GM19452 (cell line): ENCODE results near the gene KIAA0513.
"Not testable (repeated sequence)": the region's sequence is repeated elsewhere in the genome, so short reads cannot be mapped to it uniquely, and the experiment has no call there.

Source experiments
- ATAC-seq: cut with Tn5 transposase; IDR thresholded peaks from one replicate; pipeline ENCODE4 v1.9.1; 2021; ENCODE audit not compliant: unreplicated experiment

Gene KIAA0513

GRCh38 chr16:85104821-85105391, 77.3 kb downstream of the KIAA0513 start:
- no peak for ATAC-seq

GRCh38 chr16:85105475-85105874, 77.9 kb downstream of the KIAA0513 start:
- no peak for ATAC-seq

DNA sequence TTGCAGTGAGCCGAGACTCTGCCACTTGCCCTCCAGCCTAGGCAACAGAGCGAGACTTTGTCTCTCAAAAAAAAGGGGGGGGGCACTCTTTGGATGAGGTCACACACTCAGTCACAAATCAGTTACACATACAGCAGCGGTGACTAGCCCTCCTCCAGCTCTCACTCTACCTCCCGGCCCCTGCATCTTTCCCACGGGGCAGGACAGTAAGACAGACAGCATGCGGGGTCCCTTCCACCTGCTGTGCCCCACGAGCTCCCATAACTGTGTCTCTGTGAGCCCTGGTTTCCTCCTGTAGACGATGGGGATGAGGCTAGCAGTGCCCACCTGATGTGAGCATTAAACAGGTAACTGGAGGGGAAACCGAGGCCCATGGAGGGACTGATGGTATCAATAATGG, 79.5 kb downstream of the KIAA0513 start:
- no peak for ATAC-seq

GRCh38 chr16:85107532-85107931, 79.9 kb downstream of the KIAA0513 start:
- no peak for ATAC-seq

DNA sequence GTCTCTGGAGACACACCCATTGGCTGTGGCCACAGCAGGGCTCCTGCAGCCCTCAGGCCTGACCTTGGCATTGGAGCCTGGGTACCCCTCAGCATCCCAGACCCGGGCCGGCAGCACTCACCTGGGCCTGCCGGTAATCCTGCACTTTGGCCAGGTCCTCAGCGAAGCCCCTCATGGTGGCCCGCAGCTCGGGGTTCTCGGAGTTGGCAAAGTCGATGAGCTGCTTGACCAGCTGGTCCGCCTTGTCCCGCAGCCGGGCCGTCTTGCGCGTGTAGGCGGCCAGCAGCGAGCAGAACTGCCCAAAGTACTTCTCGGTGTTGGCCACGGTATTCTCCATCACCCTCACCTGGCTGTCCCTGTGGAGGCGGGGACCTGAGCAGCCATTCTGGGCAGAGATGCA, 82.5 kb downstream of the KIAA0513 start:
- no peak for ATAC-seq

DNA sequence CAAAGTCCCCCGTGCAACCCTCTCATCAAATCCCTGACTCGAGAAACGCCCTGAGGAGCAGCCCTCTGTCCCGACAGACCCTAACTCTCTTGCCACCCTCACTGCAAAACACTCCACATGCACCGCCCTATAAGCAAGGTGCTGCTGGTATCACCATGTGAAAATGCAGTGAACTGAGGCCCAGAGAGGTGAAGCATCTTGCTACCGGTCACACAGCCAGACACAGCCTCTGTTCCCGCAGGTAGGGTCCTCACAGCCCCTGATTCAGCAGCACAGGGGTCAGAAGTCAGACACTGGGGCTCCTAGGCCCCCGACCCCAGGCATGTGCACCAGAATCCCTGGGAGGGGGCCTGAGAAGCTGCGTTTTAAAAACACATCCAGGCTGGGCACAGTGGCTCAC, 83.6 kb downstream of the KIAA0513 start:
- ATAC-seq: no peak

- no peak for ATAC-seq
Observed at GRCh38 chr16:85112364-85112763, 84.8 kb downstream of the KIAA0513 start, which contains the start of gene CIBAR2. Gene CIBAR2 (minus strand): TSS chr16:85112472. CDS start chr16:85112352, 120 bp downstream.

DNA sequence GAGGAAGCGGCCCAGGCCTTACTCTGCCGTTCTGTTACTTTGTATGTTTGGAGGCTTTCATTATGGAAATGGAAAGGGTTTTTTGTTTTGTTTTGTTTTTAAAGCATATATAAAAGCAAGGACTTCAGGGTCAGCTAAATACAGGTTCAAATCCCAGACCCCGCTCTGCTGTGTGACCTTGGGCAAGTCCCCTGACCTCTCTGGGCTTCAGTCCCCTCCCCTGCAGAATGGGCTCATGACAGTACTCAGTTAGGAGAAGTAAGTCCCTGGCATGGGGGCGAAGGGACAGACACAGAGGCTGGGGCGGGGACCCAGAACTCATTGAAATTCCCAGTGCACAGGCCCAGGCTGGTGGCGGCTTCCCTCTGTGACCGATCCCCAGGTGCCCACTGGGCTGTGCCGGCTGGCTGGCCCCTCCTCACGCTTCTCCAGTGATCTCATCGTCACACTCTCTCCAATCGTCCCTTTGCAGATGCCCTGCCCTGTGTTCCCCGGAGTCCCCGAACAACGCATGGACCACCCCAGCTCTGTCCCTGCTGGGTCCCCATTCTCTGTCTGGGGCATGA, 85.7 kb downstream of the KIAA0513 start:
- ATAC-seq: no peak

GRCh38 chr16:85113913-85114312, 86.3 kb downstream of the KIAA0513 start:
- ATAC-seq: no peak

GRCh38 chr16:85114909-85115567, 87.4 kb downstream of the KIAA0513 start:
- peak; percentile 58 for ATAC-seq

DNA sequence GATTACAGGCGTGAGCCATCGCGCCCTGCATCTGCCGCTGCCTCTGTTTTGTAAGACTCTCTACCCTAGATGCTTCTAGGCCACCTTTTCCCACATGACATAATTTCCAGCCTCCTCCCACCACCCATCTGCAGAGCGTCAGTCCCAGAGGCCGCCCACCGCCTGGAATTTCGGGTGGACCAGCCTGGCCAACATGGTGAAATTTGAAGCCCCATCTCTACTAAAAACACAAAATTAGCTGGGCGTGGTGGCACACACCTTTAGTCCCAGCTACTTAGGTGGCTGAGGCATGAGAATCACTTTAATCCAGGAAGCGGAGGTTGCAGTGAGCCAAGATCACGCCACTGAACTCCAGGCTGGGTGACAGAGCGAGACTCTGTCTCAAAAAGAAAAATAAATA, 89.8 kb downstream of the KIAA0513 start:
- ATAC-seq: no peak

- ATAC-seq: no peak
Observed at GRCh38 chr16:85120006-85120340, 92.4 kb downstream of the KIAA0513 start.

GRCh38 chr16:85123441-85123840, 95.8 kb downstream of the KIAA0513 start:
- ATAC-seq: not testable (repeated sequence)

DNA sequence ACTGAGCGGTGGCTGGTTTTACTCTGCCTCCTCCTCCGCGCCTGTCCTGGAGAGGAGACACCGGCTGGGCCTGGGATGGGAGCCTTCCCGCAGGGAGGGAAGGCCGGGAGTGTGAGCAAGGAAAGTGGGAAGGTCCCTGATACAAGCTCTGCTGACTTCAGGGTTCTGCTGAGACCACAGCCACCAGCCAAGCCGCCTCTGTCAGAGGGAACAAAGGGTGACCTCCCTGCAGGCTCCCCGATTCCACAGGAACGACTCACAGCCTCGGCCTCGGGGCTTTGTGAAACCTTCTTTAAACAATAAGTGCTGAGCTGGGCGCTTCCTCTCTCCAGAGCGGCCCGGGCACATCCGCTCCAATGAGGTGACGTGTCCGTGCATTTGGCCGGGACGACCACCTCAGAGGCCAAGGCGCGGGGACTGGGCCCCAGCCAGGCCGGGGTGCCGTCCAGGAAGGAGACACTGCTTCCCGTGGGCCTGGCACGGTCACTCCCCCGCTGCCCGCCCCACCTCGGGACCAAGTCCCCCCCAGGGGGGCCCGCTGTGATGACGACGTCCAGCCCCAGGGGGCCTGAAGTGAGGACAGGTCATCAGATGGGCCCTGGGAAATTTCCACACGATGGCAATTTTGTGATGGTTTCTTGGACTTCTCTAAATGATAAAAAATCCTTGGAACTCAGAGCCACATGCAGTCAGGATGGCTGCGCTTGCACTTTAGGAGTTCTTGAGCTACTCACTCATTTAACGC, 96.5 kb downstream of the KIAA0513 start:
- no peak for ATAC-seq

DNA sequence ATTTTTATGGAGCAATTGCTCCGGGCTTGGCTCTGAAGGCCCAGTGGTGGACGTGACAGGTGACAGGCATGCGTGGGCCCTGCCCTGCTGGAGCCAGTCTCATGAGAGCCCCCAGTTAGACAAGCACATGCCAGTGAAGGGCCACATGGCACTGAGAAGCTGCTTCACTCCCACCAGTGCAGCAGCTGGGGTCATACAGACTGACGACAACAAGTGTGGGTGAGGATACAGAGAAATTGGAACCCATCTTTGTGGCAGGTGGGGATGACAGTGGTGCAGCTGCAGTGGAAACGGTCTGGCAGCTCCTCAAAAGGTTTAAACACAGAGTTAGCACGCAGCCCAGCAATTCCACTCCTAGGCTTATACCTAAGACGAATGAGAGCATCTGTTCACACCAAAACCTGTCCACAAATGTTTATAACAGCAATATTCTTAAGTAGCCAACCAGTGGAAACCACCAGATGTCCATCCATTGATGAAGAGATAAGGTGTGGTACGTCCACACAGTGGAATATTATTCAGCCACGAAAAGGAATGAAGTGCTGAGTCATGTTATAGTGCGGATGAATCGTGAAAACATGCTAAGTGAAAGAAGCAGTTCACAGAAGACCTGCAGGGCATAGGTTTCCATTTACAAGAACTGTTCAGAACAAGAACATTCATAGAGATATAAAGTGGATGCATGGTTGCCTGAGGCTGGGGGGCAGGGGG, 97.2 kb downstream of the KIAA0513 start:
- no peak for ATAC-seq

DNA sequence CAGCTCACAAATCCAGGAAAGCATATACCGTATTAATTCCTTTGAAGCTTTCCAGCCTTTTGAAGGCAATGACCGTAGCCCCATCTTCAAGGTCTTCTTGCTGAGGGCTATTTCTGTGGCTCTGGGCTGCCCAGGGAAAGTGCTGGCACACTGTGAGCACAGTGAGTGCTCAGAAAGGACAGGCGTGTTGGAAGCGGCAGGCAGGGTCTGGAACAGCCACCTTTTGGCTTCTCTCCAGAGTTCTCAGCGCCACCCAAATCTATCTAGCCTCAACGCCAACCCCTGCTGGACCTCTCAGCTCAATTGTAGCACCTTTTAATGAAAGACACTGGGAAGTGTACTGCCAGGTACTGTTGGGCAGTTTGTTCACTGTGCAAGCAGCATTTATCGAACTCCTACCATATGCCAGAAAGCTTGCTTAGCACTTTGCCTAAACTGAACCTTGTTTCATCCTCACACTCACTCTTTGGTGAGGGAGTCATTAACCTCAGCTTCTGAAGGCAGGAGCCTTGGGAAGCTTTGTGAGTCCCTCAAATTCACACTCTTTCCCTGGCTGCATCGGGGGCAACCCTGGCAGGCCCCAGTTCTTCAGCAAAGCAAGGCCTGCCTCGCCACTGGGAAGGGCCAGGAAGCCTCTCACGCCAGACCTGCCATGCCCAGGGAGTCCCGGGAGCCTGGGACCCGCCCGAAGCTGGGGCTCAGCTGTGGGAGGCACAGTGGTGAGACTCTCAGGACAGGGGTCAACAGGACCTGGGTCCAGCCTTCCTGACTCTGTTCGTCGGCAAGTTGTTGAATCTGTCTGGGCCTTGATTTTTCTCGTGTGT, 98.2 kb downstream of the KIAA0513 start:
- no peak for ATAC-seq

- no peak for ATAC-seq
Observed at GRCh38 chr16:85126394-85126704, 98.8 kb downstream of the KIAA0513 start.

DNA sequence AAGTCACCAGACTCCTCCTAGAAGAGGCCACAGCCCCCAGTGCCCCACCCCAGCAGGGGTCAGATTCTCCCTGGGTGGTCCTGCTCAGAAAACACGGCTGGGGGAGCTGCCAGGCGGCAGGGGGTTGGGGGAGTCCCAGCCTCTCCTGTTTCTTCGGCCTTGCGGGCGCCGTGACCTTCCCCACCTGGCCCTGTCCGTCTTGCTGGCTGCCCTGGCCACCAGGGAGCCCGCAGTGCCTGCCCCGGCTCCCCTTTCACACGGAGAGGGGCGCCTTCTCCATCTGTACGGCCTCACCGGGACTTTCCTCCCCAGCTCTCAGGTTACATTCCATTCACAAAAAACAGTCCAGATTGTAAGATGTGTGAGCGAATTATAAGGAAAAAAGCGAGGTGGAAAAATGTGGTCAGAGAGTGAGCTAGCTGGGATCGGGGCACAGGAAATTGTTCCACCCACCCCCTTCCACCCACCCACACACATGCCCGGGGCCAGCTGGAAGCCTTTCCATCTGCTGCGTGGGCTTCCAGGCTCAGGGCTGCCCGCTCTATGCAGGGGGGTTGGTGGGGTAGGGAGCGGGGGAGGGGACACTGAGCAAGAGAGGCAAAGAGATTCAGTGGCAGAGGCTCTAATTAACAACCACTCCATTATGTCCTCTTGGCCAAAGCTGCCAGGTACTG, 99.2 kb downstream of the KIAA0513 start:
- ATAC-seq: no peak

DNA sequence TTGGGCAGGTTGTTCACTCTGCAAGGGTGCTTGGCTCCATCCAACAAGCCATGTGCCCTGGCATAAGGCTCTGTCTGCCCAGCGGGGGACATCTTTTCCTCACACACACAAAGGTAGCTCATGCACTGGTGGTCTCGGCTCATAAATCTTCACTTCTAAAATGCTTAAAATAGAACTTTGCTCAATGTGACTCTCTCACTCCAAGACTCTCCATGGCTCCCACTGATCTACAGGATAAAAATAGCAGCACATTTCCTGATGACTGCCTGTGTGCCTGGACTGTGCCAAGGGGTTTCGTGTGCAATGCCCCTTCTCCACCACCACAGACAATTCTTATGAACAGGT, 99.8 kb downstream of the KIAA0513 start:
- no peak for ATAC-seq
